Peyer's patch (tissue), 4 donors: ENCODE results near the gene CERK.
A peak's percentile ranks its signal among the peaks of the same experiment; 100 is the strongest.

Experiments
- POLR2A ChIP-seq, 2 donors: fragments of 450-650 bp; IDR thresholded peaks; one replicate each; pipeline ENCODE4 v1.5.1; 2017; ENCODE audit warnings: antibody characterized with exemption in 2 of 2, mild to moderate bottlenecking in 2 of 2, moderate library complexity in 2 of 2
- TF ChIP-seq, protein P1 (sequence below), 6 experiments: fragments of 450-650 bp in 4 of 6; fragments of 200-600 bp in 2 of 6; sonication (generic) in 1 of 6; IDR thresholded peaks; one replicate each; pipeline ENCODE4 v1.5.1; 2017 to 2019; ENCODE audit warnings: antibody characterized with exemption in 6 of 6, mild to moderate bottlenecking in 3 of 6, moderate library complexity in 1 of 6

DNA sequence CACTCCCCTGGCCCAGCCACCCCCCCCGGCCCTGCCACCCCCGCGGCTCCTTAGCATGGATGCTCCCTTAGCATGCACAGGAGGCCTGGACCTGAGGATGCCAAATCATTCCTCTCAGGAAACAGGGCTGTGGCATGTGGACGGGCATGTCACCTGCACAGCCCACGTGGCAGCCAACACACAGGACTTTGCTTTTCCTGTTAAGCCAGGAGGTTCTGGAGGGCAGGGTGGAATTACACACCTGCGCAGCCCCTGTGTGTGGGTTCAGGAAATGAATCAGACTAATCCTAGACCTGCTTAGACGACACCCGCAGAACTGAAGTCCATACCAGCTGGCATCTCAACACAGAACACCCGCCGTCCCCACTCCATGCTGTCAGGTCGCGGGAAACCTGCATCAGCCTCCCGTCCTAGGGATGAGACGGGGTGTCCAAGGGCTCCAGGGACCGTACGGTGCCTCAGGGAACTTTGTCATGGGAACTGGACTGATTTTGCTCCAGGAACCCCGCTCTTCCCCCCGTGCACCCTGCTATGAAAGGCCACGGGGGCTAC, 10.2 kb downstream of the CERK start:
- TF ChIP-seq, protein P1, sequence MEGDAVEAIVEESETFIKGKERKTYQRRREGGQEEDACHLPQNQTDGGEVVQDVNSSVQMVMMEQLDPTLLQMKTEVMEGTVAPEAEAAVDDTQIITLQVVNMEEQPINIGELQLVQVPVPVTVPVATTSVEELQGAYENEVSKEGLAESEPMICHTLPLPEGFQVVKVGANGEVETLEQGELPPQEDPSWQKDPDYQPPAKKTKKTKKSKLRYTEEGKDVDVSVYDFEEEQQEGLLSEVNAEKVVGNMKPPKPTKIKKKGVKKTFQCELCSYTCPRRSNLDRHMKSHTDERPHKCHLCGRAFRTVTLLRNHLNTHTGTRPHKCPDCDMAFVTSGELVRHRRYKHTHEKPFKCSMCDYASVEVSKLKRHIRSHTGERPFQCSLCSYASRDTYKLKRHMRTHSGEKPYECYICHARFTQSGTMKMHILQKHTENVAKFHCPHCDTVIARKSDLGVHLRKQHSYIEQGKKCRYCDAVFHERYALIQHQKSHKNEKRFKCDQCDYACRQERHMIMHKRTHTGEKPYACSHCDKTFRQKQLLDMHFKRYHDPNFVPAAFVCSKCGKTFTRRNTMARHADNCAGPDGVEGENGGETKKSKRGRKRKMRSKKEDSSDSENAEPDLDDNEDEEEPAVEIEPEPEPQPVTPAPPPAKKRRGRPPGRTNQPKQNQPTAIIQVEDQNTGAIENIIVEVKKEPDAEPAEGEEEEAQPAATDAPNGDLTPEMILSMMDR (IDR thresholded peaks at IDR 0.05) = no peak
- TF ChIP-seq POLR2A (IDR thresholded peaks at IDR 0.05) = peak in 1 of 2 donors; percentile 22
